ENCODE results near the gene PCDHGB2.
"Not testable (repeated sequence)": the region's sequence is repeated elsewhere in the genome, so short reads cannot be mapped to it uniquely, and the experiment has no call there.

PCDHGB2 gene

DNA sequence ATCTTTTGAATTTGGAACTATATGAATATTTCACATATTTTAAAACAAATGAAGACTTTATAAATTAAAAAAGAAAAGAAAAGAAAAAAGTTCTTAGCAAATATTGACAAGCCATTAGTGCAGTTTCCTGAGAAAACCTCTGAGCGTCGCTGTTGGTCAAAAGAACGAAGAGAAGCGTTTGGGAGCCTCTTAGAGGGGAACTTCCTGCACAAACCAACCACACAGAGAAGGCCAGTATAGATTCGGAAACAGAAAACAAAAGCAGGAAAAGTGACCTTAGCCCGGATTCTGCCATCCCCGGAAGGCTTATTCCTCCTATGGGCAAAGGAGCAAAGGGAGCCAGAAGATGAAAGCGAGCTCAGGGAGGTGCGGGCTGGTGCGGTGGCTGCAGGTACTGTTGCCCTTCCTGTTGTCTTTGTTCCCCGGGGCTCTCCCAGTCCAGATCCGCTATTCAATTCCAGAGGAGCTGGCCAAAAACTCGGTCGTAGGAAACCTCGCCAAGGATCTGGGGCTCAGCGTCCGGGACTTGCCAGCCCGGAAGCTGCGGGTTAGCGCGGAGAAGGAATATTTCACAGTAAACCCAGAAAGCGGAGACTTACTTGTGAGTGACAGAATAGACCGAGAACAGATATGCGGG is at the start of gene PCDHGB2:
TSS of gene PCDHGB2 (plus strand) at position 205 of the 637 bp plus-strand sequence. CDS start at position 347, 142 bp downstream.
- DNase-seq, result peak; percentile 29

DNA sequence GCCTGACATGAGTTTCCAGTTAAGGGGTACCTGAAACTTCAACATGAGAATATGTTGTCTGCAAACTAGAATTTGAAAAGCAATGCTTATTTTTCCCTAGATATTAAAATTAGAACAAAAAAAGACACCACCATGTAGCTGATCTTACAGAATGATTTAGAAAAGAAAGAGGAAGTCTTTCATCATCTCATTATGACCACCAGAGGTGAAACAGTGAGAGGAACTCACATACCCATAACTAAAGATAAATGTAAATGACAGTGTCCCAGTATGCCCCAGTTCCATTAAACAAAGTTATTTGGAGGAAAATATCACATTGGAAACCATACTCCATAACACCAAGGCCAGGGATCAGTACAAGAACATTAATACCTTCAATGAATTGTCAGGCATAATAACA is 46.1 kb upstream of the PCDHGB2 start:
- DNase-seq, result no peak

DNA sequence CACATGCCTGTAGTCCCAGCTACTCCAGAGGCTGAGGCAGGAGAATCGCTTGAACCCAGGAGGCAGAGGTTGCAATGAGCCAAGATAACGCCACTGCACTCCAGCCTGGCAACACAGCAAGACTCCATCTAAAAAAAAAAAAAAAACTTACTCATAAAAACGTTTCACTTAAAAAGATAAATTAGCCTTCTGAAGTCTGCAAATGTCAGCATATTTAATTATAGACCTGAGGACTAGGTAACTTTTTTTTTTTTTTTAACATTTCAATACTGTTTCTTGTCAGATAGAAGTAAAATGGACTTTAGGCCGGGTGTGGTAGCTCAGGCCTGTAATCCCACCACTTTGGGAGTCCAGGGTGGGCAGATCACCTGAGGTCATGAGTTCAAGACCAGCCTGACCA is 42.8 kb upstream of the PCDHGB2 start:
- not testable (repeated sequence) for DNase-seq

DNA sequence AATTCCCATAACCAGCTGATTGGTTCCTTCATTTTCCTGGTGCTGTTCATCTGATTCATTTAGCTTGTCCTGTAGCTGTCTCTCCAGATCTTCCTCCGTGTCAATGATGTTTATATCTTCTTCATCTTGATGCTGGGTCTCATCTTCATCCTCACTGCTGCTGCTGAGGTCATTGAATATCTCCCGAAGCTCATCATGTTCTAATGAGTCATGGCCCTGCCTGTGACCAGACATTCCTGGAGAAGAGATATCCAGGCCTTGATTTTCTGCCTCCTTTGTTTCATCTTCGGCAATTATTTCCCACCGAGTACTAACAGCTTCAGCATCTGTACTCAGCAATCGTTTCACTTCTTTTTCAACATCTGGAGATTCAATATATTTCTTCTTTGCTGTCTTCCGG is 40.6 kb upstream of the PCDHGB2 start:
- no peak for DNase-seq

DNA sequence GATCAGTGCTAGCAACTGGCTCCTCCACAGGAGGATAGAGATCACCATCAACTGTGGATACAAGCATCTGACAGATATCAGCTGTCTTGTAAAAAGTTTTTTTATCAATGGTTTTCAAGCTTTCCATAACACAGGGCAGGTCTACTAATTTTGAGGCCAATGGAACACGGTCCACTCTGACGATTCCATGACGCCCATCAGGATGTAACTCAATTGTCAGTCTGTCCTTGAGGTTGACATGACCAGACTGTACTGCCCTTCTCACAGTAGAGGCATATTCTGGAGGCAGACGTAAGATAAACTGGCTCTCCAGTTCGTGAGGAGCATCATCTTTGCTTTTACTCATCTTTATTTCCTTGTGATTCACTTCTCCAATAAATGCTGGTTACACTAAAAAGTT is 40.1 kb upstream of the PCDHGB2 start:
- no peak for DNase-seq

DNA sequence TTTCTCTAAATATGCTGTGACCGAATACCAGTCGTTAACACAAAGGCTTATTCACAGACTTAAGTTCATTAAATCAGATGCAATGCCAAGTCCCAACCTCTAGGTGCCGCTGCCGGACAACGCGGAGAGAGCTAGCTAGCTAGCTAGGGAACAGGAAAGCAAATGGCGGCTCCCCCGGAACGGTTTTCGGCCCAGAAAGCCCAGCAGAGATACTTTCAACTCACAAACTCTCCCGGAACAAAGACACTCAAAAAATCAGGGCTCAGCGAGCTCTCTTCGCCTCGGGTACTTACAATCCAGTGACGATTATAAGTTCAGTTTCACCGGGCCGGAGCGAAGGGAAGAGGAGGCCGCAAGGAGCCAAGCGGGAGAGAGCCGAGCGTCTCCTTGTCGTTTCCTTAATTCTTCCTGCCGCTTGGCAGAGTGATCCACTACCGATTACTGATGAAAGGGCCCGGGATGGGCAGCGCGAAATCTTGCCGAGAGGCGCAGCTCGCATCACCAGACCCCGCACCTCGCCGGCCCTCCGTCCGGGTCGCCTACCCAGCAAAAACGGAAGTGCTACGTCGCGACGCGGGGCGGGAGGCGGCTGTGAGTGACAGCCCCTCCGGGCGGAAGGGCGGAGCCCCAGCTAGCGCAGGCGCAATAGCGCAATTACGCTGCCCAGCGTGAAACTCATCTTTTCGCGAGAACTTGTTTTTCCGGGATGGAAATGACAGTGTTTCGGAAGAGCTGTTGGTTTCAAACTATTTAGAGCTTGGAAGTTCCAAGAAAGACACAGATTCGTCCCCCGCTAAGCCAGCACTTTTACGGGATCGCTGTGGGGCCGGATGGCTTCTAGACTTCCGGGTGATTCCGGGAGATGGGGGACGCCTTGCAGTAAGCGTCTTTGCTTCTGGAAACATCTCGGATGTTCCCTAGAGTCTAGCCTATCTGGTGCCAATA is 39.3 kb upstream of the PCDHGB2 start, which contains the start of gene TAF7:
TSS of gene TAF7 (minus strand) at position 560 of the 945 bp plus-strand sequence. CDS start 740 bp downstream, outside the sequence.
- DNase-seq, result peak; percentile 96

DNA sequence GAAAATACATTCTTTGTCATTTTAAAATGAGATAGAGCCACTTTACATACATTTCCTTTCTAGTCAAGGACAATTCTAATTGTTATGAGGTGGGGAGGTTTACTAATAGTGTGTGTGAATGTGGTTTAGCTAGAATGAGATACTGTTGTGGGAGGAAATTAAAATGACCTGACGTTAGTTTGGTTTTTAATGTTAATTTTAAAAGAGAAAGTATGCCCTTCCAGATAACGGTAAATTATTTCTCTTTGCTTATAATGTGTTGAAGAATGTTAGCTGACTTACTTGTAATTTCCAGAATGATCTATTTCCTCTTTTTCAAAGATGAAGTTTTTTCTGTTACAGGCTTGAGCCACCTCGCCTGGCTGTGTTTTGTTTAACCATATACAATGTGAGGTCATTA is 37.5 kb upstream of the PCDHGB2 start:
- DNase-seq, result no peak

DNA sequence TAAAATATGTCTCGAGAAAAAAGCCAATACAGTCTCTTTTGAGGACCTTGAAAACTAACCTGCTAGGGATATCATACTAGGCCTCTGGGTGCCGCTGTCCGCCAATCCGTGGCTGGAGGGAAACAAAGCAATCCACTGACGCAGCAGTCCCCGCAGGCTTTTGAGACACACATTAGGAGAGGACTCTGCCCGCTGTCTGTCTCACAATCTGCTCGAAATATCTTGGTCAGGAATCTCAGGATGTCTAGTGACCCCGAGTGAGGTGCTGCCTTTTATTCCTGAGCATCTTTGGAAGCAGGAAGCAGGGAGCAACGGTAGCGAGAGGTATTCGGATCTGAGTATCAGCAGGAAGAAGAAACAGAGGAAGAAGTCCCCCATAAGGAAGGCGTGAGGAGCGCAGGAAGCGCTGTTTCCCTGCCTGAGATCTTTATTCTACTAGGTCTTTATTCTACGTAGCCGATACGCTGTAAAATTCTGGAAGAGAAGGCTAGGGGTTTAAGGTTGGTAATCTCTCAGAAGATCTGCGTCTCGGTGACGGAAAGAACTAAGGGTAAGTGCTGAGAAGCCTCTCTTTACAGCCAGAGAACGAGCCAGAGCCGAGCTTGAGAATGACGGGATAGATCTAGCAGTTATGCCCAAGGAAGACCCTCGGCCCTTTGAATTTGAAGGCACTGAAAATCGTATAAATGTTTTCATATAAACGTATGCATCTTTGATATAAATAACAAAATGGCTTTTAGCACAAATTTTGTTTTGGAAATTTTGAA is 33.5 kb upstream of the PCDHGB2 start:
- peak; percentile 30 for DNase-seq

DNA sequence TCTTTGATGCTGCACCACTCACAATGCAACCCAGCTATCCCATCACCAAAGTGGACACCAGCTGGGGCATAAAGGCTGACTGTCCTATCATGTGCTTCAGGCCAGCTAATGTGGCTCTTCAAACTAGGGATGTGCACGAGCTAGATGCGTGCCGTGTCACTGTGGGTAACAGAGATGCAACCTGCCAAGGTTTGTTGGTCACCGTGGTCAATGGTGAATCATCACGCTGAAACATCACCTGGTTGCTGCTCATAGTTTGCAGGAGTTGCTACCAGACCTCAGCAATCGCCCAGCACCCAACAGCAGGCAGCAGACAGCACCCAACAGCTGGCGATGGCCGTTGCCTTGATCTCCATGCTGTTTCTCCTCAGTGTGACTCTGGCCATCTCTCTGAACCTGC is 31.6 kb upstream of the PCDHGB2 start:
- DNase-seq, result no peak

DNA sequence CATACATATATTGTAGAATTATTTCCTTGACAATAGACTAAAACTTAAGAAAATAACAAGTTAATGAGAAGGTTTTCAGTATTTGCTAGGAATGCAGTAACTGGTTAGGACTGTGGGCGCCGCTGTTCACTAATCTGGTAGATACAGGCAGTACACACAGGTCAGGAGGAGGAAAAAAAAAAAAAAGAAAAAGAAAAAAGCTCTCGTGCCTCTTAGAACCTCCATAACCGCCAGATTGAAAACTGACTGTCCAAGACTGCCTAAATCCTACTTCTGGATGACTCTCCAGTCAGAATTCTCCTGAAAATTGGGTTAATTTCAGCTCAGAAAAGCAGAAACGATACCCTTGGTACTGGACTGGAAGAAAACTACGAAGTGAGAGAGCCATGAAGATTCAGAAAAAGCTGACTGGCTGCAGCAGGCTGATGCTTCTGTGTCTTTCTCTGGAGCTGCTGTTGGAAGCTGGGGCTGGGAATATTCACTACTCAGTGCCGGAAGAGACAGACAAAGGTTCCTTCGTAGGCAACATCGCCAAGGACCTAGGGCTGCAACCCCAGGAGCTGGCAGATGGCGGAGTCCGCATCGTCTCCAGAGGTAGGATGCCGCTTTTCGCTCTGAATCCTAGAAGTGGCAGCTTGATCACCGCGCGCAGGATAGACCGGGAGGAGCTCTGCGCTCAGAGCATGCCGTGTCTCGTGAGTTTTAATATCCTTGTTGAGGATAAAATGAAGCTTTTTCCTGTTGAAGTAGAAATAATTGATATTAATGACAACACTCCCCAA is 29.3 kb upstream of the PCDHGB2 start, which contains the start of gene PCDHGA1:
TSS of gene PCDHGA1 (plus strand) at position 216 of the 782 bp plus-strand sequence.
- no peak for DNase-seq

DNA sequence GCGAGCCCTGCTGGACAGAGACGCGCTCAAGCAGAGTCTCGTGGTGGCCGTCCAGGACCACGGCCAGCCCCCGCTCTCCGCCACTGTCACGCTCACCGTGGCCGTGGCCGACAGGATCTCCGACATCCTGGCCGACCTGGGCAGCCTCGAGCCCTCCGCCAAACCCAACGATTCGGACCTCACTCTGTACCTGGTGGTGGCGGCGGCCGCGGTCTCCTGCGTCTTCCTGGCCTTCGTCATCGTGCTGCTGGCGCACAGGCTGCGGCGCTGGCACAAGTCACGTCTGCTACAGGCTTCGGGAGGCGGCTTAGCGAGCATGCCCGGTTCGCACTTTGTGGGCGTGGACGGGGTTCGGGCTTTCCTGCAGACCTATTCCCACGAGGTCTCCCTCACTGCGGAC is 27.2 kb upstream of the PCDHGB2 start:
- not testable (repeated sequence) for DNase-seq

DNA sequence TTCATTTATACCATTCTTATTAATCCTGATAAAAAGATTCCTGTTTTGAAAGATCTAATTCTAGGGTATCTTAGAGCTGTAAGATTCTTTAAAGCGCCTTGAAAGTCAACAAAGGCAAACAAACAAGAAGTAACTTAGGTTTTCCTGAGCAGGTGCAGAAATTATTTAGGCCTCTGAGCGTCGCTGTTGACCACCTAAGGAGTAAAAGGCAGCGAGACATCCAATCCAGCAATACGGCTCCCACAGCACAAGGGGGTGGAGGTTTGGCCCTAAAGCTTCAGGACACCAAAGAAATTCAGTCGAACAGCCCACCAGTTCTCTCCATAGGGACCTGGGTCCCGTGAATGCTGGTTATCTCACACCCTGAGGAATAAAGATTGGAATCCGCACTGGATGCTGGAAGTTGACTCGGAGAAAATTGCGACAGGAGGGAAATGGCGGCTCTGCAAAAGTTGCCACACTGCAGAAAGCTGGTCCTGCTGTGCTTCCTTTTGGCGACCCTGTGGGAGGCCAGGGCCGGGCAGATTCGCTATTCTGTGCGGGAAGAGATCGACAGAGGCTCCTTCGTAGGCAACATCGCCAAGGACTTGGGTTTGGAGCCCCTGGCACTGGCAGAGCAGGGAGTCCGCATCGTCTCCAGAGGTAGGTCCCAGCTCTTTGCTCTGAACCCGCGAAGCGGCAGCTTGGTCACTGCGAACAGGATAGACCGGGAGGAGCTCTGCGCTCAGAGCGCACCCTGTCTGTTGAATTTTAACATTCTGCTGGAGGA is 21.1 kb upstream of the PCDHGB2 start, which contains the start of gene PCDHGA2:
TSS of gene PCDHGA2 (plus strand) at position 223 of the 769 bp plus-strand sequence.
- DNase-seq, result no peak

DNA sequence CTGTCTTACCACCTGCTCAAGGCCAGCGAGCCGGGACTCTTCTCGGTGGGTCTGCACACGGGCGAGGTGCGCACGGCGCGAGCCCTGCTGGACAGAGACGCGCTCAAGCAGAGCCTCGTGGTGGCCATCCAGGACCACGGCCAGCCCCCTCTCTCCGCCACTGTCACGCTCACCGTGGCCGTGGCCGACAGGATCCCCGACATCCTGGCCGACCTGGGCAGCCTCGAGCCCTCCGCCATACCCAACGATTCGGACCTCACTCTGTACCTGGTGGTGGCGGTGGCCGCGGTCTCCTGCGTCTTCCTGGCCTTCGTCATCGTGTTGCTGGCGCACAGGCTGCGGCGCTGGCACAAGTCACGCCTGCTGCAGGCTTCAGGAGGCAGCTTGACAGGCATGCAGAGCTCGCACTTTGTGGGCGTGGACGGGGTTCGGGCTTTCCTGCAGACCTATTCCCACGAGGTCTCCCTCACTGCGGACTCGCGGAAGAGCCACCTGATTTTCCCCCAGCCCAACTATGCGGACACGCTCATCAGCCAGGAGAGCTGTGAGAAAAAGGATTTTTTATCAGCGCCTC is 18.9 kb upstream of the PCDHGB2 start:
- not testable (repeated sequence) for DNase-seq

DNA sequence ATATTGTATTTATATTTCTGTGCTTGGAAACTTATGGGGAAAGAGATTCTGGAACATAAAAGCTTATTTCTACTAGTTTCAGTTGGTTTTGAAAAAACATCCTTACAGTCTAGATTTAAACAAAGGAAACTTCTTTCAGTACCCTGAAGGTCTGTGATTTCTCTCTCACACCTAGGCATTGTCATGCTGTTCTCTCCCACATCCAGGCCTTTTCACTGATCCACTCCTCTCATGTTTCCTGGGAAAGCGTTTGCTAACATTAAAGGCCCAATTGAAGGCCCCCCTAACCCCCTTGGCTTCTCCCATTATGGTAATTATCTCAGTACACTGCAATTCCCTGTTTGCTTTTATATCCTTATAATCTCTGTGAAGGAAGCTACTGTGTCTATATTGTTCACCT is 17.0 kb upstream of the PCDHGB2 start:
- DNase-seq, result no peak

DNA sequence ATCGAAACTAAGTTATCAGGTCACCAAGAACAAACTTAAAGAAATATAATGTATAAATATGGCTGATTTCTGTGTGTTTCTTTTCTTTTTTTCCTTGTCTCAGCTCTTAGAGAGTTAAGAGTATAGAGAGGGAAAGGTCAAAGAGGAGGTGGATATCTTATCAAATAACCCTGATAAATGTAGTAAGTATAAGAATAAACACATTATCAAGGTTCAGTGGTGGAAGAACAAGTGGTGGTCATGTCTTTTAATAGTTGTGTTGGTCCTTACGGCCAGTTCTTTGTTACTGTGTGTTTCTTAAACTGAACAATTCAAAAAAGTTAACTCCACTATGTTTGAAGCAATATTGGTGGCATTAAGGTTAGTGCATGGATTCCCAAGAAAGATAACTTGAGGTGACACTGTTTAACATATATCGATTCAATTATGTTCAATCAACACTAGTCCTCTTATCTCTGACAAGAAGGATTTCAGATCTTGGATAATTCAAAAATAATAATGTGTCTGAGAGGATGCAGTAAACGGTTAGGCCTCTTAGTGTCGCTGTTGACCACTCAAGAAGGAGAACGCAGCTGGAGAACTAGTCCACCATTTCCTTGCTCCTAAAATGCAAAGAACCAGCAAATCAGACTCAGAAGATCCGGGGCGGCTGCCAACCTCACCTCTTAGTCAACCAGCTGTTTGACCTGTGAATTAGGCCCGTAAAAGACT is 16.4 kb upstream of the PCDHGB2 start, which contains the start of gene PCDHGA3:
TSS of gene PCDHGA3 (plus strand) at position 588 of the 711 bp plus-strand sequence. CDS start 205 bp downstream, outside the sequence.
- no peak for DNase-seq

DNA sequence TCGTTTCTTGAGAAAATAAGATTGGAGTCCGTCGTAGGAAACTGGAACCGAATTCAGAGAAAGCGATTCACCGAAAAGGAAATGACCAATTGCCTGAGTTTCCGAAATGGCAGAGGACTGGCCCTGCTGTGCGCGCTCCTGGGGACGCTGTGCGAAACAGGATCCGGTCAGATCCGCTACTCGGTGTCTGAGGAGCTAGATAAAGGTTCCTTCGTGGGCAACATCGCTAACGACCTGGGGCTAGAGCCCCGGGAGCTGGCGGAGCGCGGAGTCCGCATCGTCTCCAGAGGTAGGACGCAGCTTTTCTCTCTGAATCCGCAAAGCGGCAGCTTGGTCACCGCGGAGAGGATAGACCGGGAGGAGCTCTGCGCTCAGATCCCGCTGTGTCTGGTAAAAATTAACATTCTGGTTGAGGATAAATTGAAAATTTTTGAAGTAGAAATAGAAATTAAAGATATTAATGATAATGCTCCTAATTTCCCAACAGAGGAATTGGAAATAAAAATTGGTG is 15.8 kb upstream of the PCDHGB2 start:
- DNase-seq, result no peak

DNA sequence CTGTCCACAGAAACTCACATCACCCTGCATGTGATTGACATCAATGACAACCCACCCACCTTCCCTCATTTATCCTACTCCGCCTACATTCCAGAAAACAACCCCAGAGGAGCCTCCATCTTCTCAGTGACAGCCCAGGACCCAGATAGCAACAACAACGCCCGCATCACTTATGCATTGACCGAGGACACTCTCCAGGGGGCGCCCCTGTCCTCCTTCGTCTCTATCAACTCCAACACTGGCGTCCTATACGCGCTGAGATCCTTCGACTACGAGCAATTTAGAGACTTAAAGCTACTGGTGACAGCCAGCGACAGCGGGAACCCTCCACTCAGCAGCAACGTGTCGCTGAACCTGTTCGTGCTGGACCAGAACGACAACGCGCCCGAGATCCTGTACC is 14.5 kb upstream of the PCDHGB2 start:
- no peak for DNase-seq

DNA sequence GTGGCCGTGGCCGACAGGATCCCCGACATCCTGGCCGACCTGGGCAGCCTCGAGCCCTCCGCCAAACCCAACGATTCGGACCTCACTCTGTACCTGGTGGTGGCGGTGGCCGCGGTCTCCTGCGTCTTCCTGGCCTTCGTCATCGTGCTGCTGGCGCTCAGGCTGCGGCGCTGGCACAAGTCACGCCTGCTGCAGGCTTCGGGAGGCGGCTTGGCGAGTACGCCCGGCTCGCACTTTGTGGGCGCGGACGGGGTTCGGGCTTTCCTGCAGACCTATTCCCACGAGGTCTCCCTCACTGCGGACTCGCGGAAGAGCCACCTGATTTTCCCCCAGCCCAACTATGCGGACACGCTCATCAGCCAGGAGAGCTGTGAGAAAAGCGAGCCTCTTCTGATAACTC is 13.8 kb upstream of the PCDHGB2 start:
- DNase-seq, result not testable (repeated sequence)

DNA sequence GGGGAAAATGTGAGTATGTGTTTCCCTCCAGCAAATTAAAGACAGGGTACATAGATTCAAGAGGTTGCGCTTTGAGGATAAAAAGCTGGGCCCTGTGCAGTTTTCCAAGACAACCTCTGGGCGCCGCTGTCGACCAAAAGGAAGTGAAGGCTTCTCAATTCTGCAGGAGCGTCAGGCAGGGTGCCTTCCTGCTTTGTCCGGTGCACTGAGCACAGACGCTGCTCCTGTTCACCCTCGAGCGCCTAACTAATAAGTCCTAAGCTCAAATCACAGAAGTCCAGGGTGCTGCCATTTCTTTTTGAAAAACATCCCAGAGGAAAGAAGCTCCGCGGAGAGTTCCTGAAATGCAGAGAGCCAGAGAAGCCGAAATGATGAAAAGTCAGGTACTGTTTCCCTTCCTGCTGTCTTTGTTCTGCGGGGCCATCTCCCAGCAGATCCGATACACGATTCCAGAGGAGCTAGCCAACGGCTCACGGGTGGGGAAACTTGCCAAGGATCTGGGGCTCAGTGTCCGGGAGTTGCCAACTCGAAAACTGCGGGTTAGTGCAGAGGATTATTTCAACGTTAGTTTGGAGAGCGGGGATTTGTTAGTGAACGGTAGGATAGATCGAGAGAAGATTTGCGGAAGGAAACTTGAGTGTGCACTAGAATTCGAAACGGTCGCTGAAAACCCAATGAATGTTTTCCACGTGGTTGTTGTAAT is 9.7 kb upstream of the PCDHGB2 start, which contains the start of gene PCDHGB1:
TSS of gene PCDHGB1 (plus strand) at position 183 of the 703 bp plus-strand sequence. CDS start at position 345, 162 bp downstream.
- DNase-seq, result no peak

All from suppressor macrophage treated with lipopolysaccharide for 4 hours (primary cell).